Stimulated activated CD8-positive, alpha-beta memory T cell treated with anti-CD3 and anti-CD28 coated beads, Interleukin-4, amount 100 ng/mL, for 48 hours (primary cell): Measurements from ENCODE around the gene APOC1.
A peak's percentile ranks its signal among the peaks of the same experiment; 100 is the strongest.
"Not testable (repeated sequence)": the region's sequence is repeated elsewhere in the genome, so short reads cannot be mapped to it uniquely, and the experiment has no call there.

Experiments
- DNase-seq: peaks from one replicate; pipeline ENCODE4 v3.0.0-alpha.2; 2020

APOC1 gene

DNA sequence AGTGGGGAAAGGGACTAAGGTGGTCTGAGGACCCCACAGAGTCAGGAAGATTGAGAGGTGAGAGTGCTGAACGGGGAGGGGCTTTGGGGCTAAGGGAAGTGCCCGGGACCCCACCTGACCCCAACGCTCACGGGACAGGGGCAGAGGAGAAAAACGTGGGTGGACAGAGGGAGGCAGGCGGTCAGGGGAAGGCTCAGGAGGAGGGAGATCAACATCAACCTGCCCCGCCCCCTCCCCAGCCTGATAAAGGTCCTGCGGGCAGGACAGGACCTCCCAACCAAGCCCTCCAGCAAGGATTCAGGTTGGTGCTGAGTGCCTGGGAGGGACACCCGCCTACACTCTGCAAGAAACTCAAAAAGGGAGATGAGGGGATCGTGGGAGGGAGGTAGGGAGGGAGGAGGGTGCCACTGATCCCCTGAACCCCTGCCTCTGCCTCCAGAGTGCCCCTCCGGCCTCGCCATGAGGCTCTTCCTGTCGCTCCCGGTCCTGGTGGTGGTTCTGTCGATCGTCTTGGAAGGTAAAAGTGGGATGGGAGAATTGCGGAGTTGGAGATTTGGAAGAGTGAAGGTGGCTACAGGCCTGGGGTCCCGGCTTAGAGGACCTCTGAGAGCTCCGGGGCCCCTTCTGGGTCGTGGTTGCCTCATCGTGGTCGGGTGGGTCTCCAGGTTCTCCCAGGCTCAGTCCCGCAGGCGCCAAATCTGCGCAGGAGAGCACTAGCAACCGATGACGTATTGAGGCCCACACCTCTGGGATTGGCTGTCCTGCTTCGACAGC lies at the start of gene APOC1:
TSS of gene APOC1 (plus strand) at position 176 of the 774 bp plus-strand sequence. CDS start at position 460, 284 bp downstream.
- peak; percentile 87 for DNase-seq

DNA sequence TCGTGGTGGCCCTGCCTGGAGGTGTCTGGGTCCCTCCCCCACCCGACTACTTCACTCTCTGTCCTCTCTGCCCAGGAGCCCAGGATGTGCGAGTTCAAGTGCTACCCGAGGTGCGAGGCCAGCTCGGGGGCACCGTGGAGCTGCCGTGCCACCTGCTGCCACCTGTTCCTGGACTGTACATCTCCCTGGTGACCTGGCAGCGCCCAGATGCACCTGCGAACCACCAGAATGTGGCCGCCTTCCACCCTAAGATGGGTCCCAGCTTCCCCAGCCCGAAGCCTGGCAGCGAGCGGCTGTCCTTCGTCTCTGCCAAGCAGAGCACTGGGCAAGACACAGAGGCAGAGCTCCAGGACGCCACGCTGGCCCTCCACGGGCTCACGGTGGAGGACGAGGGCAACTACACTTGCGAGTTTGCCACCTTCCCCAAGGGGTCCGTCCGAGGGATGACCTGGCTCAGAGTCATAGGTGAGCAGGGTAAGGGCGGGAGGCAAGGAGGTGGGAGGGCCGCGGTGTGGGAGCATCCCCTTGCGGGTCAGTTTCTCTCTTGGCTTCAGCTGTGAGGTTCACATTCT lies 49.1 kb upstream of the APOC1 start:
- DNase-seq: no peak

GRCh38 chr19:44866664-44867063 lies 47.7 kb upstream of the APOC1 start:
- DNase-seq: no peak

DNA sequence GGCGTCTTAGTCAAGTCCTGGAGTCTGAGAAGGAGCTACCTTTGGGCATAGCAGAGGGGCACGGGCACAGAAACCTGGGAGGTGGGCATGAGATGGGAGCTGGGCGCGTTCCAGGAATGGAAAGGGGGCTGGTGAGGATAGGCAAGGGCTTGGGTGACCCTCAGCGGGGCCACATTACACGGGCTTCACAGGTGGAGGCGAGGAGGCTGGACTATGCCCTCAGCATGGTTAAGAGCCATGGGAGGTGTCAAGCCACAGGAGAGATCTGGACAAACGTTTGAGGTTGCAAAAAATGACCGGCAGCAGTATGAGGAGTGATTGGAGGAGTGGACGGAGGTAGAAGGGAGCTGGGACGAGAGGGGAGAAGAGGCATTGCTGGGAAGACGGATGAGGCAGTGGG lies 46.8 kb upstream of the APOC1 start:
- no peak for DNase-seq

DNA sequence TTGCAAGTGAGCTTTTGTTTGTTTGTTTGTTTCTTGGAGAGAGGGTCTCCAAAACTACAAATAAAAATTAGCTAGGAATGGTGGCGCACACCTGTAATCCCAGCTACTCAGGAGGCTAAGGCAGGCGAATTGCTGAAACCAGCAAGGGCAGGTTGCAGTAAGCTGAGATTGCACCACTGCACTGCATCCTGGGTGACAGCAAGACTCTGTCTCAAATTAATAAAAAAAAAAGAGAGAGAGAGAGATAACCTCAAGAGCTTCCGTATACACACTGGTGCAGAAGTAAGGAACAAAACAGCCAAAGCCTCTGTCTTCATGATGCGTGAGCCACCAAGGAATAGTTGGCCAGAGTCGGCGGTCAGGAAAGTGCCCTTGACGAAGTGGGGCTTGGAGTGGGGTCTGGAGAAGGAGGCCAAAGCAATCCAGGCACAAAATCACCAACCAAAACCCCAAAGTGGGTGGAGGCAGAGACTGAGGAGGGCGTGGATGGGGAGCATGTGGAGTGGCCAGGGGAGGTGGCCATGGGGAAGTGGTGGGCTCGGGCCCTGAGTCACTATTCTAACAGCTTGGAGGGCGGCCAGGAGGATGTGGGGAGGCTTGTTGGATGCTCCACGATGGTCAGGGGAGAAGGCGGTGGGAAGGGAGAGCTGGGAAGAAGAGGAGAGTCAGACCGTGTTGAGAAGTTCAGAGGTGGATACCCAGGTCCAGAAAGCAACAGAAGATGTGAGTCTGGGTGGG lies 44.5 kb upstream of the APOC1 start:
- no peak for DNase-seq

GRCh38 chr19:44871809-44872208 lies 42.6 kb upstream of the APOC1 start:
- DNase-seq: no peak

DNA sequence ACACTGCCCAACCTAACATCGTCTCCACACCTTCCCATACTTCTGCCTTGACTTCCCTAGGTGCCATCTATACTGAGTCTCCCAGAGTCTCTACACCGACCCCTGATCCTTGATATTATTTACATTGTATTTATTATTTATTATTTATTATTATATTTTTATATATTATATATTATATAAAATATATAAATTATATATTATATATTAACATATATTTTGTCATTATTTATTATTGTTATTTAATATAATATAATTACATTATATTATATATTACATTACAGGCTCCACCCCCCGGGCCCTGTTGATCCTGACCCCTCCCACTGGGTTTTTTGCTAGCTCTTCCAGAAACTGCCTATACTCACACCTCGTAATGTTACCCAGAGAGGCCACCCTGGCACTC lies 41.7 kb upstream of the APOC1 start:
- no peak for DNase-seq

DNA sequence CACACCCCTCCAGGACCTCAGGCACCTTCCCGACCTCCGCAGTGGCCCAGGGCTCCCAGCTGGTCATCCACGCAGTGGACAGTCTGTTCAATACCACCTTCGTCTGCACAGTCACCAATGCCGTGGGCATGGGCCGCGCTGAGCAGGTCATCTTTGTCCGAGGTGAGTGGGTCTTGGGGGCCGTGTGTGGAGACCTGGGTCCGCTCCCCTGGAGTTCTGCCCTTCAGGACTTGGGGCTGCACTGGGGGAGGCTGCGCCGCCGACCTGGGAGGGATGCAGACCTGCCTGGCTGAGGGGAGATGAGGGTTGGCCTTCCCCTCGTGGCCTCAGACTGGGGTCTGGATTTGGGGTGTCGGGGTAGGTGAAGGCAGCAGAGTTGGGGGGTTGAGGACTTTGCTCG lies 40.1 kb upstream of the APOC1 start:
- no peak for DNase-seq

- DNase-seq: no peak
These were observed 38.5 kb upstream of the APOC1 start for GRCh38 chr19:44875666-44876451.

- no peak for DNase-seq
These were observed 37.4 kb upstream of the APOC1 start for GRCh38 chr19:44876930-44877535.

DNA sequence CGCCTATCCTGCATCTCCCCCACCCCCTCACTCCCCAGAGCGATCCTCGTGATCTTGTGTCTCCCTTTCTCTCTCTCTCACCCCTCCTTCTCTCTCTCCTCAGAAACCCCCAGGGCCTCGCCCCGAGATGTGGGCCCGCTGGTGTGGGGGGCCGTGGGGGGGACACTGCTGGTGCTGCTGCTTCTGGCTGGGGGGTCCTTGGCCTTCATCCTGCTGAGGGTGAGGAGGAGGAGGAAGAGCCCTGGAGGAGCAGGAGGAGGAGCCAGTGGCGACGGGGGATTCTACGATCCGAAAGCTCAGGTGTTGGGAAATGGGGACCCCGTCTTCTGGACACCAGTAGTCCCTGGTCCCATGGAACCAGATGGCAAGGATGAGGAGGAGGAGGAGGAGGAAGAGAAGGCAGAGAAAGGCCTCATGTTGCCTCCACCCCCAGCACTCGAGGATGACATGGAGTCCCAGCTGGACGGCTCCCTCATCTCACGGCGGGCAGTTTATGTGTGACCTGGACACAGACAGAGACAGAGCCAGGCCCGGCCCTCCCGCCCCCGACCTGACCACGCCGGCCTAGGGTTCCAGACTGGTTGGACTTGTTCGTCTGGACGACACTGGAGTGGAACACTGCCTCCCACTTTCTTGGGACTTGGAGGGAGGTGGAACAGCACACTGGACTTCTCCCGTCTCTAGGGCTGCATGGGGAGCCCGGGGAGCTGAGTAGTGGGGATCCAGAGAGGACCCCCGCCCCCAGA lies 36.1 kb upstream of the APOC1 start:
- DNase-seq: no peak

GRCh38 chr19:44879309-44880065 lies 34.9 kb upstream of the APOC1 start:
- DNase-seq: no peak

DNA sequence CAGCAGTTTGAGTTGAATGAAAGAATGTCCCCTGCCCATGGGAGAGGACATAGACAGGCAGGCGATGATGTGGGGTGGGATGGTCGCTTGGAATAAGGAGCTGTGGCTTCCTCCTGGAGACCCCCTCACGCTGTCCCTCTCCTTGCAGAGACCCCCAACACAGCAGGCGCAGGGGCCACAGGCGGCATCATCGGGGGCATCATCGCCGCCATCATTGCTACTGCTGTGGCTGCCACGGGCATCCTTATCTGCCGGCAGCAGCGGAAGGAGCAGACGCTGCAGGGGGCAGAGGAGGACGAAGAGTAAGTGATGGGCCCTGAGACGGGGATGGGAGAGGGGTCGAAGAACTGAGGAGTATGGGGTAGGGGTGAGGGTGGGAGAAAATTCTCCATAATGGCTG lies 32.3 kb upstream of the APOC1 start:
- no peak for DNase-seq

DNA sequence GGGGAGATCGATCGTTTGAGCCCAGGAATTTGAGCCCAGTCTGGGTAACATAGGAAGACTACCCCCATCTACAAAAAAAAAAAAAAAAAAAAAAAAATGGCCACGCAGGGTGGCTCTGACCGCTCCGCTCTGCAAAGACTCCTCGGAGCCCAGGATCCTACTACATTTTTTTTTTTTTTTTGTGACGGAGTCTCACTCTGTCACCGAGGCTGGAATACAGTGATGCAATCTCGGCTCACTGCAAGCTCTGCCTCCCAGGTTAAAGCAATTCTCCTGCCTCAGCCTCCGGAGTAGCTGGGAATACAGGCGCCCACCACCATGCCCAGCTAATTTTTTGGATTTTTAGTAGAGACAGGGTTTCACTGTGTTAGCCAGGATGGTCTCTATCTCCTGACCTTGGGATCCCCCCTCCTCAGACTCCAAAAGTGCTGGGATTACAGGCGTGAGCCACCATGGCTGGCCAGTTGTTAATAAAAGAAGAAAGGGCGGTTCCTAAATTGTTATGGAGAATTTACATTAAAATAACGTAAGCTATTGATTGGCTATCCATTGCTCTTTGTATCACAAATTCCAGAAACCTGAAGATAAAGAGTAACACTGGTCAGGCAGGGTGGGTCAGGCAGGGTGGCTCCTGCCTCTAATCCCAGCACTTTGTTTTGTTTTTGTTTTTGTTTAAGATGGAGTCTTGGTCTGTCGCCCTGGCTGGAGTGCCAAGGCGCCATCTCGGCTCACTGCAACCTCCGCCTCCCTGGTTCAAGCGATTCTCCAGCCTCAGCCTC lies 31.6 kb upstream of the APOC1 start:
- DNase-seq: not testable (repeated sequence)

GRCh38 chr19:44883922-44884321 lies 30.5 kb upstream of the APOC1 start:
- DNase-seq: no peak

- no peak for DNase-seq
These were observed 29.8 kb upstream of the APOC1 start for GRCh38 chr19:44884566-44884965.

GRCh38 chr19:44886141-44886540 lies 28.3 kb upstream of the APOC1 start:
- no peak for DNase-seq

DNA sequence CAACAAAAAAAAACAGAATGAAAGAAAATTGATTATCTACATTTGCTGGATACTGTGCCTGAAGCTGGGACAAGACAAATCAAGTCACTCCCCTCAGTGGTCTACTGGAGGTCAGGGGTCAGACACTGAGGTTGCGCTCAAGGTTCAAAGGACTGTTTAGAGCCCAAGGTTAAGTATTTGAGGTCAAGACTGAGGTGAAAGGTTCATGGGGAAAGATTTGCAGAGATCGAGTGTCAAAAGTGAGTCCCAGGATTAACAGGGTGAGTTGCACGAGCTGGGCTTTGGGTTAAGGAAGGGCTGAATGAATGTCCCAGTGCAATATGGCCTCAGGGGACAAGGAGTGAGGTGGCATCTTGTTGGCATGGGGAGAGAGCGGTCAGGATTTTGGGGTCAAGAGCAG lies 26.8 kb upstream of the APOC1 start:
- no peak for DNase-seq

DNA sequence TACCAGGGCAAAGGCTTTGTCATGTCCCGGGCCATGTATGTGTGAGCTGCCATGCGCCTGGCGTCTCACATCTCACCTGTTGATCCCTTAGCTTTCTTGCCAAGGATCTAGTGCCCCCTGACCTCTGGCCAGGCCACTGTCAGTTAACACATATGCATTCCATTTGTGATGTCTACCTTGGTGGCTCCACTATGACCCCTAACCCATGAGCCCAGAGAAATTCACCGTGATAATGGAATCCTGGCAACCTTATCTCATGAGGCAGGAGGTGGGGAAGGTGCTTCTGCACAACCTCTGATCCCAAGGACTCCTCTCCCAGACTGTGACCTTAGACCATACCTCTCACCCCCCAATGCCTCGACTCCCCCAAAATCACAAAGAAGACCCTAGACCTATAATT lies 26.1 kb upstream of the APOC1 start:
- not testable (repeated sequence) for DNase-seq

DNA sequence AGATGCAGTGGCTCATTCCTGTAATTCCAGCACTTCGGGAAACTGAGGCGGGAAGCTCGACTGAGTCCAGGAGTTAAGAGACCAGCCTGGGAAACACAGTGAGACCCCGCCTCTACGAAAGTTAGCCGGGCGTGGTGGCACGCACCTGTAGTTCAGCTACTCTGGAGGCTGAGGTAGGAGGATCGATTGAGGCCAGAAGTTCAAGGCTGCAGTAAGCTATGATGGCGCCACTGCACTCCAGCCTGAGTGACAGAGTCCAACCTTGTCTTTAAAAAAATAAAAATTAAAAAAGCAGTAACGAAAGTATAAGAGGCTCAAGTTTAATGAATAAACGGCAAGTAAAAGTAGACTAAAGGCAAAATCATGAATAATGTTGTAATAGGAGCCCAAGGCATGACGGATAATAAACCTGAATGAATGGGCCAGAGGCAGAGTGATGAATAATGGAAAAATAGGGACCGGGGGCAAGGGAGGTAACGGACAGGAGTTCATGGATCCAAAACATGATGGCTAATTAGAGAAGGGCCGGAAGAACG lies 24.5 kb upstream of the APOC1 start:
- no peak for DNase-seq
